Measurements from ENCODE around the gene SLC22A2. TPM values are rescaled to one million over a fixed set of nuclear protein-coding genes. Genes with fewer than 3 reads are reported as not detected.

SLC22A2 gene
- total RNA-seq, 3 donors from 2014 or later: not detected

GRCh38 chr6:160263196-160263939 is 4.7 kb upstream of the SLC22A2 start:
- Histone ChIP-seq H3K36me3 (no peaks in the 10 kb centered on the region), H3K27ac (no peak overlapping the region), H3K4me1 (no peaks in the 10 kb centered on the region), H3K4me3 (no peak overlapping the region), H3K9me3 (no peaks in the 10 kb centered on the region), H3K27me3 (no peaks in the 10 kb centered on the region)
- TF ChIP-seq POLR2A (IDR thresholded peaks at IDR 0.05) (no peak), CTCF (IDR thresholded peaks at IDR 0.05) (no peak), POLR2AphosphoS5 (IDR thresholded peaks at IDR 0.05) (no peak)
- DNase-seq (ENCODE audit: low spot score in 2 of 2): no peak
- intact Hi-C loops (cut with DNase I; ENCODE audit: low total_unique reads): no loop called here

DNA sequence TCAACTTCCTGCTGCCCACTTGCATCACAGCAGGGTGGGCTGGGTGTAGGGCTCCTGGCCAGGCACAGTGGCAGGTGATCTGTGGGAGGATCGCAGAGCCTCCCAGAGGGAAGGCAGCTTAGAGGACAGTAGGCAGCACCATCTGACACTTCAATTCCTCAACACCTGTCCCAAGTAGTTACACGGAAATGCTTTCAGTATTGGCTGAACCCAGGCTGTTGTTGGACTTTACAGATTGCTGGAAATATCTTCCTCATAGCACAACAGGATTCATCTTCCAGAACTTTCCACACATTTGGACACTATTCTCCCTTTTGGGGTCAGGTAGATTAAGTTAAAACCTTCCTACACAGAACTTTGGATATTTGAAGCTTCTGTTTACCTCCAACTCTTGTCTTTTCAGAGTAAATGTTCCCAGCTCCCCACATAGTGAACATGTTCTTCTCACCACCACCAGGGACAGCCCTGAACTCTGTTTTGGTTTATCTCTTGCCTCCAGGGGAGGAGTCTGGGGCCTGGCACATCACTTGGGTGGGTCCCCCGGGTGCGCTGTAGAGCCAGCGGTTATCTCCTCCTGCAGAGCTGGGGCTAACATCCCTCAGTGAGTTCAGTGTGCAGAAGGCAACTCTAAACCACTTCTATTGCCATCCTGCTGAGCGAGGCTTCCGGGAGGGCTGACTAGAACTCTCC is 3.5 kb upstream of the SLC22A2 start:
- H3K36me3 ChIP-seq: no peaks in the 10 kb centered on the region
- TF ChIP-seq POLR2AphosphoS5 (IDR thresholded peaks at IDR 0.05) (no peak), CTCF (IDR thresholded peaks at IDR 0.05) (no peak), POLR2A (IDR thresholded peaks at IDR 0.05) (no peak)
- no peaks in the 10 kb centered on the region for H3K4me1 ChIP-seq
- no peak overlapping the region for H3K4me3 ChIP-seq
- intact Hi-C loops (cut with DNase I; ENCODE audit: low total_unique reads): no loop called here
- no peak overlapping the region for H3K27ac ChIP-seq
- no peaks in the 10 kb centered on the region for H3K9me3 ChIP-seq
- DNase-seq (ENCODE audit: low spot score in 2 of 2): no peak
- H3K27me3 ChIP-seq: no peaks in the 10 kb centered on the region

- Histone ChIP-seq H3K27me3 (no peaks in the 10 kb centered on the region), H3K4me1 (no peaks in the 10 kb centered on the region), H3K27ac (no peak overlapping the region), H3K4me3 (no peak overlapping the region), H3K9me3 (no peaks in the 10 kb centered on the region), H3K36me3 (no peaks in the 10 kb centered on the region)
- intact Hi-C loops (cut with DNase I; ENCODE audit: low total_unique reads): no loop called here
- TF ChIP-seq CTCF (IDR thresholded peaks at IDR 0.05) (no peak), POLR2A (IDR thresholded peaks at IDR 0.05) (no peak), POLR2AphosphoS5 (IDR thresholded peaks at IDR 0.05) (no peak)
- no peak for DNase-seq (ENCODE audit: low spot score in 2 of 2)
These were observed 2.3 kb upstream of the SLC22A2 start for GRCh38 chr6:160260803-160261450.

DNA sequence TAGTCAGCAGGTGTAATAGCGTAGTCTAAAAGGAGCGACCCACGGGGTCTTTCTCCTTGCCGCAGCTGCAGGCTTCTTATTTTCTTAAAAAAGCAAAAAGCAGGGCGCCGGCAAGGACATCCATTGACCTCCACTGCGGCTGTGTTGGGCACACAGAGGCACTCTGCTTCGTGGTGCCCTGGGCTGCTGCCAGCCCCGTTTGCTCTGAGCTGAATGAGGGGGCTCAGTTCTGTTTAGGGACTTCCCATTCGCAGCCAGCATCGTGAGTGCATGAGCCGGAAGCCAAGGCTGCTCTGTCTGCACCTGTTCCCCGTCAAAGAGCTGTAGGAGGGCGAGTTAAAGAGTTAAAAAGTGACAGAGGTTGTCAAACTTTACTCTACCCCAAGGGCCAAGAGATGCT is 1.7 kb upstream of the SLC22A2 start:
- H3K4me1 ChIP-seq: no peaks in the 10 kb centered on the region
- no peak overlapping the region for H3K27ac ChIP-seq
- no peak overlapping the region for H3K4me3 ChIP-seq
- no peaks in the 10 kb centered on the region for H3K36me3 ChIP-seq
- TF ChIP-seq POLR2A (IDR thresholded peaks at IDR 0.05) (no peak), POLR2AphosphoS5 (IDR thresholded peaks at IDR 0.05) (no peak), CTCF (IDR thresholded peaks at IDR 0.05) (no peak)
- H3K27me3 ChIP-seq: no peaks in the 10 kb centered on the region
- no peaks in the 10 kb centered on the region for H3K9me3 ChIP-seq
- no peak for DNase-seq (ENCODE audit: low spot score in 2 of 2)
- intact Hi-C loops (cut with DNase I; ENCODE audit: low total_unique reads): no loop called here

GRCh38 chr6:160259598-160259997 is 977 bp upstream of the SLC22A2 start:
- intact Hi-C loops (cut with DNase I; ENCODE audit: low total_unique reads): no loop called here
- H3K27ac ChIP-seq: no peak overlapping the region
- TF ChIP-seq CTCF (IDR thresholded peaks at IDR 0.05) (no peak), POLR2A (IDR thresholded peaks at IDR 0.05) (no peak), POLR2AphosphoS5 (IDR thresholded peaks at IDR 0.05) (no peak)

More at GRCh38 chr6:160259598-160259997, 977 bp upstream of the SLC22A2 start:
- Histone ChIP-seq H3K4me3 (no peak overlapping the region), H3K36me3 (no peaks in the 10 kb centered on the region), H3K27me3 (no peaks in the 10 kb centered on the region), H3K9me3 (no peaks in the 10 kb centered on the region), H3K4me1 (no peaks in the 10 kb centered on the region)
- DNase-seq (ENCODE audit: low spot score in 2 of 2): no peak
